A673 (cell line): ENCODE results near the gene OOSP4A.

ENCODE experiments used
- CTCF ChIP-seq: fragments of 300-800, 200-600 bp; sonication (generic); conservative IDR thresholded peaks from 2 replicates; pipeline ENCODE4 v1.5.1; 2017; ENCODE audit warnings: low read depth, mild to moderate bottlenecking, antibody characterized with exemption, low read length, moderate library complexity, mixed read lengths
- EZH2 ChIP-seq: fragments of 200-600 bp; sonication (generic); IDR thresholded peaks from 2 replicates; pipeline ENCODE4 v1.6.1; 2017; ENCODE audit warnings: borderline replicate concordance, low read depth, mild to moderate bottlenecking, mixed read lengths, antibody characterized with exemption, low read length; ENCODE audit not compliant: poor library complexity, severe bottlenecking

- no peak for TF ChIP-seq CTCF
- TF ChIP-seq EZH2: no peak
These were observed 41.5 kb downstream of the OOSP4A start for GRCh38 chr11:60005360-60005759.
